Fibroblast of lung (primary cell): ENCODE data around the gene RCAN1. TPM values are rescaled to one million over a fixed set of nuclear protein-coding genes. Genes with fewer than 3 reads are reported as not detected.

Experiments
- DNase-seq, 2 donors: peaks; one replicate each; pipeline versions ENCODE4 v3.0.0 to v3.0.0-alpha.2; 2010; ENCODE audit warnings: low read depth in 2 of 2
- H2AFZ ChIP-seq: 2 replicates; pipeline ENCODE4 v1.5.1; 2012; ENCODE audit warnings: low read length, control low read depth, inconsistent platforms
- H3K27ac ChIP-seq: 2 replicates; pipeline ENCODE4 v1.5.1; 2011; ENCODE audit warnings: low read length, control low read depth; ENCODE audit not compliant: insufficient read depth
- H3K27me3 ChIP-seq: 2 replicates; pipeline ENCODE4 v1.5.1; 2011; ENCODE audit warnings: mild to moderate bottlenecking, low read length; ENCODE audit not compliant: control insufficient read depth, insufficient read depth
- H3K36me3 ChIP-seq: 2 replicates; pipeline ENCODE4 v1.5.1; 2011; ENCODE audit warnings: low read length; ENCODE audit not compliant: control insufficient read depth, insufficient read depth
- H3K4me1 ChIP-seq: 2 replicates; pipeline ENCODE4 v1.5.1; 2011; ENCODE audit warnings: low read length; ENCODE audit not compliant: control insufficient read depth, insufficient read depth; ENCODE audit errors: extremely low read depth
- H3K4me2 ChIP-seq: 2 replicates; pipeline ENCODE4 v1.5.1; 2011; ENCODE audit warnings: low read length, control low read depth; ENCODE audit not compliant: insufficient read depth; ENCODE audit errors: extremely low read depth
- H3K4me3 ChIP-seq, 4 experiments: fragments of 200-600 bp in 1 of 4; sonication (generic) in 1 of 4; replicated peaks in 1 of 4; 2 replicates each; pipeline ENCODE4 v1.5.1; 2011 to 2016; ENCODE audit warnings: low read length in 4 of 4, low read depth in 3 of 4, mild to moderate bottlenecking in 3 of 4, control low read depth in 2 of 4, inconsistent platforms in 1 of 4, mixed read lengths in 1 of 4; ENCODE audit not compliant: insufficient read depth in 1 of 4; ENCODE audit errors: control extremely low read depth in 1 of 4
- H3K79me2 ChIP-seq: 2 replicates; pipeline ENCODE4 v1.5.1; 2012; ENCODE audit warnings: mild to moderate bottlenecking, low read length, inconsistent platforms; ENCODE audit not compliant: control insufficient read depth, insufficient read depth
- H3K9ac ChIP-seq: 2 replicates; pipeline ENCODE4 v1.5.1; 2011; ENCODE audit warnings: mild to moderate bottlenecking, low read length, control low read depth; ENCODE audit not compliant: insufficient read depth
- H3K9me3 ChIP-seq: 2 replicates; pipeline ENCODE4 v1.5.1; 2012; ENCODE audit warnings: low read depth, low read length; ENCODE audit not compliant: control insufficient read depth, insufficient read depth
- H4K20me1 ChIP-seq: 2 replicates; pipeline ENCODE4 v1.5.1; 2011; ENCODE audit warnings: low read length; ENCODE audit not compliant: control insufficient read depth, insufficient read depth; ENCODE audit errors: extremely low read depth
- CTCF ChIP-seq, 2 donors: IDR thresholded peaks in 1 of 2; conservative IDR thresholded peaks in 1 of 2; 1 replicate in 1 of 2; 2 replicates in 1 of 2; pipeline ENCODE4 v1.5.1; 2011 to 2012; ENCODE audit warnings: low read length in 2 of 2, control low read depth in 1 of 2, inconsistent platforms in 1 of 2, low read depth in 1 of 2, mild to moderate bottlenecking in 1 of 2
- EZH2 ChIP-seq: IDR thresholded peaks from 2 replicates; pipeline ENCODE4 v1.5.1; 2012; ENCODE audit warnings: low read length, control low read depth, mild to moderate bottlenecking; ENCODE audit errors: missing control alignments
- polyA plus RNA-seq, 2 donors: library from polyadenylated mRNA; depleted of rRNA in 1 of 2; stranded (reverse) in 1 of 2; unstranded in 1 of 2; fragments of >200 nt; gene quantifications; 2 replicates each; pipeline ENCODE4 v1.2.1, GENCODE V29; 2011 to 2012; ENCODE audit warnings: missing spikeins in 1 of 2
- total RNA-seq: library from RNA; depleted of rRNA; stranded (reverse); fragments of >200 nt; gene quantifications from 2 replicates; pipeline ENCODE4 v1.2.1, GENCODE V29; 2014

RCAN1 gene
- total and polyA plus RNA-seq, 2 donors (not counting 1 experiment from before 2014, with no cell fraction given) = 94.8 to 259 TPM

- Histone ChIP-seq H3K4me3 (no peak overlapping the region), H3K4me2 (no peak overlapping the region), H3K4me1 (no peaks in the 10 kb centered on the region), H3K27ac (no peak overlapping the region), H2AFZ (no peak overlapping the region), H3K9ac (no peak overlapping the region), H4K20me1 (no peaks in the 10 kb centered on the region), H3K36me3 (no peaks in the 10 kb centered on the region), H3K9me3 (no peaks in the 10 kb centered on the region), H3K27me3 (peaks cover 8% of the 10 kb centered on the region), H3K79me2 (no peaks in the 10 kb centered on the region)
- no peak for DNase-seq
- TF ChIP-seq CTCF (conservative IDR thresholded peaks at IDR 0.05 in 1 of 2, IDR thresholded peaks at IDR 0.05 in 1 of 2; ENCODE audit: low read depth in 1 of 2, low read length in 2 of 2) (no peak), EZH2 (no peak)
These were observed 112.3 kb downstream of the RCAN1 start for GRCh38 chr21:34502480-34503106.

GRCh38 chr21:34501716-34502115 lies 113.2 kb downstream of the RCAN1 start:
- no peak for TF ChIP-seq EZH2
- no peak for TF ChIP-seq CTCF (conservative IDR thresholded peaks at IDR 0.05 in 1 of 2, IDR thresholded peaks at IDR 0.05 in 1 of 2; ENCODE audit: low read depth in 1 of 2, low read length in 2 of 2)

GRCh38 chr21:34500191-34500590 lies 114.7 kb downstream of the RCAN1 start:
- Histone ChIP-seq H2AFZ (no peak overlapping the region), H4K20me1 (no peaks in the 10 kb centered on the region), H3K27ac (no peak overlapping the region), H3K4me1 (no peaks in the 10 kb centered on the region), H3K9ac (no peak overlapping the region), H3K4me3 (no peak overlapping the region), H3K79me2 (no peaks in the 10 kb centered on the region), H3K9me3 (no peaks in the 10 kb centered on the region), H3K4me2 (no peak overlapping the region), H3K36me3 (no peaks in the 10 kb centered on the region), H3K27me3 (peaks cover 8% of the 10 kb centered on the region)
- DNase-seq = no peak
- no peak for TF ChIP-seq EZH2
- no peak for TF ChIP-seq CTCF (conservative IDR thresholded peaks at IDR 0.05 in 1 of 2, IDR thresholded peaks at IDR 0.05 in 1 of 2; ENCODE audit: low read depth in 1 of 2, low read length in 2 of 2)

More at GRCh38 chr21:34501716-34502115, 113.2 kb downstream of the RCAN1 start:
- Histone ChIP-seq H3K9me3 (no peaks in the 10 kb centered on the region), H3K27me3 (peaks cover 8% of the 10 kb centered on the region), H3K9ac (no peak overlapping the region), H2AFZ (no peak overlapping the region), H3K79me2 (no peaks in the 10 kb centered on the region), H3K4me3 (no peak overlapping the region), H3K27ac (no peak overlapping the region), H3K4me1 (no peaks in the 10 kb centered on the region), H3K36me3 (no peaks in the 10 kb centered on the region), H3K4me2 (no peak overlapping the region), H4K20me1 (no peaks in the 10 kb centered on the region)
- DNase-seq = no peak
